ENCODE results near the gene SDK1. TPM values are rescaled to one million over a fixed set of nuclear protein-coding genes. Genes with fewer than 3 reads are reported as not detected.

Gene SDK1
- total RNA-seq, 4 donors from 2014 or later, result under 0.01 to 16.2 (median 7.2) TPM

DNA sequence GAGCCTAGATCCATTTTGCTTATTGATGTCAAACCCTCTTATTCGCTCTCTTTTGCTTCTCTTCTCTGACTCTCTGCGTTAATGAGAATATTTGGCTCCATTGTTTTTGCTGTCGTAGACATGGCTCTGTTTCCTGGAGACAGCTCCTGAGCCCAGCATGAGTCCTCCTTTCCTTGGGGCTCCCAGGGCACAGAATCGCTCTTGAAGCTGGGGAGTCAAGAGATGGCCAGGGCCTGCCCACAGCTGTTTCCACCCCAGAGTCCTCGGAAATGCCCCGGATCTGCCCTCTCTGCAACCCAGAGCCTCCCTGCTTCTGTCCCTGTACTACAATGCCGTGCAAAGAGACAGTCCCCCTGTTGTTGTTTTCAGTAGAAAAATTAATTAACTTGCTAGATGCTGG, 814.4 kb downstream of the SDK1 start:
- DNase-seq, result no peak
- no peak for TF ChIP-seq POLR2A (IDR thresholded peaks at IDR 0.05)
- TF ChIP-seq, protein P1, sequence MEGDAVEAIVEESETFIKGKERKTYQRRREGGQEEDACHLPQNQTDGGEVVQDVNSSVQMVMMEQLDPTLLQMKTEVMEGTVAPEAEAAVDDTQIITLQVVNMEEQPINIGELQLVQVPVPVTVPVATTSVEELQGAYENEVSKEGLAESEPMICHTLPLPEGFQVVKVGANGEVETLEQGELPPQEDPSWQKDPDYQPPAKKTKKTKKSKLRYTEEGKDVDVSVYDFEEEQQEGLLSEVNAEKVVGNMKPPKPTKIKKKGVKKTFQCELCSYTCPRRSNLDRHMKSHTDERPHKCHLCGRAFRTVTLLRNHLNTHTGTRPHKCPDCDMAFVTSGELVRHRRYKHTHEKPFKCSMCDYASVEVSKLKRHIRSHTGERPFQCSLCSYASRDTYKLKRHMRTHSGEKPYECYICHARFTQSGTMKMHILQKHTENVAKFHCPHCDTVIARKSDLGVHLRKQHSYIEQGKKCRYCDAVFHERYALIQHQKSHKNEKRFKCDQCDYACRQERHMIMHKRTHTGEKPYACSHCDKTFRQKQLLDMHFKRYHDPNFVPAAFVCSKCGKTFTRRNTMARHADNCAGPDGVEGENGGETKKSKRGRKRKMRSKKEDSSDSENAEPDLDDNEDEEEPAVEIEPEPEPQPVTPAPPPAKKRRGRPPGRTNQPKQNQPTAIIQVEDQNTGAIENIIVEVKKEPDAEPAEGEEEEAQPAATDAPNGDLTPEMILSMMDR (IDR thresholded peaks at IDR 0.05), result no peak
- H3K27ac ChIP-seq, result no peak overlapping the region
- H3K4me1 ChIP-seq, result no peaks in the 10 kb centered on the region
- intact Hi-C loops (cut with DNase I; ENCODE audit: low total_unique reads), result no loop called here
- H3K9me3 ChIP-seq, result no peaks in the 10 kb centered on the region
- no peaks in the 10 kb centered on the region for H3K36me3 ChIP-seq
- no peak overlapping the region for H3K4me3 ChIP-seq
- no peaks in the 10 kb centered on the region for H3K27me3 ChIP-seq

DNA sequence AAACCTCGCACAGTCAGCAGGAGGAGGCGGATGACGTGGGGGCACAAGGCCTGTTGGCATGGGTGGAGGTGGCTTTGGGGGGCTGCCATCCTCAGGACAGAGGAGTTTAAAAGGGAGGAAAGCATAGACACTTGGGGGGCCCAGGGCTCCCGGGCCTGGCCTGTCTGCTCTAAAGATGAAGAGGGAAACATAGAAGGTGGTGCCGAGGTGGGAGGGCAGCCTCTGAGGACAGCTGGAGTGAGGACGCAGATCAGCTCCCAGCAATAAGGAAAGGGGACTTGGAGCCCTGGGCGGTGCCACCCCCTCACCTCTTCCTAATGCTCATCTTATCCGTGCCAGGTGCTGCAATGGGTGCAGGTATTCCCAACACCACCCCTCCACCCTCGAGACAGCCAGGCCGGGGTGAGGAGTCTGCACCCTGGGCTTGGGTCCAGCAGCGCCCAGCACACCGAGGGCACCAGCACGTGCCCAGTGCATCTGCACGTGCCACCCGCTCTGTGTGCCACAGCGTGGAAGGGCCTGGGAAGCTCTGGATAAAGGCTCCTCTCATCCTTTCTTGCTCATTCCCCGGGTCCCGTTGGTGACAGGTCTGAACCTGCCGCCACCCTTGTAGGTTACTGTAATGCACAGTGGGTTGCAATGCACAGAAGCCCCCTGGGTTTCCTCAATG, 815.0 kb downstream of the SDK1 start:
- Histone ChIP-seq H3K9me3 (no peaks in the 10 kb centered on the region), H3K27ac (no peak overlapping the region), H3K36me3 (no peaks in the 10 kb centered on the region), H3K4me1 (no peaks in the 10 kb centered on the region), H3K4me3 (no peak overlapping the region), H3K27me3 (no peaks in the 10 kb centered on the region)
- DNase-seq, result no peak
- intact Hi-C loops (cut with DNase I; ENCODE audit: low total_unique reads), result no loop called here
- TF ChIP-seq, protein P1 (IDR thresholded peaks at IDR 0.05), result no peak
- no peak for TF ChIP-seq POLR2A (IDR thresholded peaks at IDR 0.05)

DNA sequence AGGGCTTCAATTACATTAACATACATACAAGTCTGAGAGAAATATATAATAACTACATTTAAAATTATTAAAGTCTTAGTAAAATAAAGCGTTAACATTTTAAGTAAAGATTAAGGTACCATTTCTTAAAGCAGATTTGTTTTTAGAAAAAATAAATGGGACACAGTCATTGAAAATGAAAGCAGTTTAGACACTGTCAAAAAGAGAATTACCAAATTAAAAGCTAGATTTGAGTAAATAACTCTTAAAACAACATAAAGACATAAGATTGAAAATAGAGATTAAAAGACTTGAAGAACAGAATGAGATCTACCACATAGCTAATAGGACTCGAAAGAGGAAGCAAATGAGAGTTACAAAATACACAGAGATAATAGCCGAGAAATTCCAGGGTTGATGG, 818.8 kb downstream of the SDK1 start:
- H3K27me3 ChIP-seq, result no peaks in the 10 kb centered on the region
- no peak overlapping the region for H3K27ac ChIP-seq
- TF ChIP-seq POLR2A (IDR thresholded peaks at IDR 0.05), result no peak
- TF ChIP-seq, protein P1 (IDR thresholded peaks at IDR 0.05), result no peak
- no peaks in the 10 kb centered on the region for H3K4me1 ChIP-seq
- no peaks in the 10 kb centered on the region for H3K9me3 ChIP-seq
- intact Hi-C loops (cut with DNase I; ENCODE audit: low total_unique reads), result no loop called here
- no peak overlapping the region for H3K4me3 ChIP-seq
- H3K36me3 ChIP-seq, result no peaks in the 10 kb centered on the region
- no peak for DNase-seq

DNA sequence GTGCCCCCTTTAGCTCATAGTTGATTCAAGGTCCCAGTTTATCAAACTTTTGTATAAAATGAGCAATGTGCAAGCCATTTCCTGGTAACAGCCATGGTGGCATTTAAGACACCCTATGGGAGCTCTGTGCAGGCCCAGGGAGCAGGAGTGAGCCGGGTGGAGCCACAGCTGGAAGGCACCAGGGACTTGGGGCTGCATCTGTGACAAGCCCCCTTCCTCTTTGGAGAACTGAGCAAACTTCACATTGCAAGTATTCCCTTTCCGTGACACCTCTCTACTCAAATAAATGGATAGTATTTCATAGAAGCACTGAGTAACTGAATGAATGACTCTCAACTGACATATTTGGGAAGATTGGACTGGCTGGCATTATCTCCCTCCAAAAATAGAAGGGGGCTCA, 822.3 kb downstream of the SDK1 start:
- Histone ChIP-seq H3K9me3 (no peaks in the 10 kb centered on the region), H3K36me3 (no peaks in the 10 kb centered on the region), H3K27me3 (no peaks in the 10 kb centered on the region), H3K27ac (no peak overlapping the region), H3K4me1 (no peaks in the 10 kb centered on the region), H3K4me3 (no peak overlapping the region)
- DNase-seq, result no peak
- TF ChIP-seq POLR2A (IDR thresholded peaks at IDR 0.05), result no peak
- TF ChIP-seq, protein P1 (IDR thresholded peaks at IDR 0.05), result no peak
- intact Hi-C loops (cut with DNase I; ENCODE audit: low total_unique reads), result no loop called here

DNA sequence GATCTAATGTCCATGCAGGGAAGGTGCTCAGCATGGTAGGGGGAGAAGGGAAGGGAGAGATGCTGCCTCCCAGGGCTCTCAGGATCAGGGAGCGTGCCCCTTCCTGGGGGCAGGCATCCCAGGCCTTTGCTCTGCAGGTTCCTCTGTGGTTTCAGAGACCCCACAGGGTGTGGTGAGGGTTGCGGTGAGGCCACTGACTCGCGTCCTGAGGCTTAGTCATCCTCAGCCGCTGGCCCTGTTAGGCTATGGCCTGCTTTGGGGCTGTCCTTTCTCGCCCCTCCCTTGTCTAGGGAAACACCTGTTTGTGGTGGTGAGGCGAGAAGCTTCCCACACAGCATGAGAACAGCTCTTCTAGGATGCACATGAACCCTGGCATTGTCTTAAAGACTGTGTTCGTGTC, 822.8 kb downstream of the SDK1 start:
- Histone ChIP-seq H3K4me3 (no peak overlapping the region), H3K27me3 (no peaks in the 10 kb centered on the region), H3K36me3 (no peaks in the 10 kb centered on the region), H3K27ac (no peak overlapping the region), H3K9me3 (no peaks in the 10 kb centered on the region), H3K4me1 (no peaks in the 10 kb centered on the region)
- intact Hi-C loops (cut with DNase I; ENCODE audit: low total_unique reads), result no loop called here
- no peak for DNase-seq
- TF ChIP-seq POLR2A (IDR thresholded peaks at IDR 0.05), result no peak
- TF ChIP-seq, protein P1 (IDR thresholded peaks at IDR 0.05), result no peak

Measured in uterus (tissue), 4 donors.